Stimulated activated CD4-positive, alpha-beta T cell treated with anti-CD3 and anti-CD28 coated beads, Interleukin-15, amount 100 ng/mL, for 48 hours (primary cell): ENCODE measurements around the gene SLAMF9.
A peak's percentile ranks its signal among the peaks of the same experiment; 100 is the strongest.

ENCODE experiments used
- DNase-seq, 2 donors: peaks; one replicate each; pipeline ENCODE4 v3.0.0-alpha.2; 2020; ENCODE audit warnings: low read depth in 2 of 2

SLAMF9 gene

GRCh38 chr1:159946242-159947187 is 7.5 kb downstream of the SLAMF9 start:
- no peak for DNase-seq

- DNase-seq = peak; percentile 32 to 56
Observed at GRCh38 chr1:159945483-159946241, 8.4 kb downstream of the SLAMF9 start, which contains the start of gene IGSF9. Gene IGSF9 (minus strand): TSS chr1:159945613. CDS start chr1:159943454, 2,159 bp downstream.

GRCh38 chr1:159944623-159945455 is 9.2 kb downstream of the SLAMF9 start:
- no peak for DNase-seq

- DNase-seq = no peak
Observed at GRCh38 chr1:159943908-159944622, 10.0 kb downstream of the SLAMF9 start.

GRCh38 chr1:159943278-159943640 is 10.8 kb downstream of the SLAMF9 start:
- DNase-seq = no peak

GRCh38 chr1:159942632-159943277 is 11.3 kb downstream of the SLAMF9 start:
- no peak for DNase-seq

GRCh38 chr1:159941591-159942560 is 12.2 kb downstream of the SLAMF9 start:
- DNase-seq = no peak

- no peak for DNase-seq
Observed at GRCh38 chr1:159941141-159941540, 12.9 kb downstream of the SLAMF9 start.

GRCh38 chr1:159940006-159940620 is 13.9 kb downstream of the SLAMF9 start:
- no peak for DNase-seq

- no peak for DNase-seq
Observed at GRCh38 chr1:159939678-159940002, 14.4 kb downstream of the SLAMF9 start.

- no peak for DNase-seq
Observed at GRCh38 chr1:159938905-159939677, 14.9 kb downstream of the SLAMF9 start.

GRCh38 chr1:159938211-159938852 is 15.7 kb downstream of the SLAMF9 start:
- no peak for DNase-seq

GRCh38 chr1:159937054-159937750 is 16.8 kb downstream of the SLAMF9 start:
- DNase-seq = no peak

- peak; percentile 57 to 77 for DNase-seq
Observed at GRCh38 chr1:159936273-159936904, 17.6 kb downstream of the SLAMF9 start.

GRCh38 chr1:159935719-159936272 is 18.2 kb downstream of the SLAMF9 start:
- DNase-seq = no peak

GRCh38 chr1:159935305-159935704 is 18.7 kb downstream of the SLAMF9 start:
- DNase-seq = no peak
